Bronchial epithelial cell (primary cell): ENCODE data around the gene CORO2B. TPM values are rescaled to one million over a fixed set of nuclear protein-coding genes. Genes with fewer than 3 reads are reported as not detected.

ENCODE experiments used
- DNase-seq: peaks from one replicate; pipeline ENCODE4 v3.0.0-alpha.2; 2010; ENCODE audit warnings: low read depth
- FAIRE-seq: peaks from 2 replicates; lab custom pipeline; 2011; peaks lifted over from hg19 to GRCh38; lab: Jason Lieb, UNC
- H3K27me3 ChIP-seq: 2 replicates; pipeline ENCODE4 v1.5.1; 2011; ENCODE audit warnings: low read length; ENCODE audit not compliant: control insufficient read depth, insufficient read depth
- H3K36me3 ChIP-seq: 2 replicates; pipeline ENCODE4 v1.5.1; 2011; ENCODE audit warnings: low read length; ENCODE audit not compliant: control insufficient read depth, insufficient read depth
- H3K4me3 ChIP-seq: 2 replicates; pipeline ENCODE4 v1.5.1; 2011; ENCODE audit warnings: mild to moderate bottlenecking, low read depth, low read length, control low read depth
- total RNA-seq: library from RNA; depleted of rRNA; stranded (reverse); fragments of >200 nt; gene quantifications from 2 replicates; pipeline ENCODE4 v1.2.1, GENCODE V29; 2014
- TF ChIP-seq, protein P1 (sequence below): IDR thresholded peaks from 2 replicates; pipeline ENCODE4 v1.5.1; 2011; ENCODE audit warnings: mild to moderate bottlenecking, moderate library complexity, low read length, control low read depth, inconsistent platforms; ENCODE audit not compliant: insufficient read depth, severe bottlenecking

Gene CORO2B
- total RNA-seq, 1 donor from 2014 or later, result under 0.01 TPM

DNA sequence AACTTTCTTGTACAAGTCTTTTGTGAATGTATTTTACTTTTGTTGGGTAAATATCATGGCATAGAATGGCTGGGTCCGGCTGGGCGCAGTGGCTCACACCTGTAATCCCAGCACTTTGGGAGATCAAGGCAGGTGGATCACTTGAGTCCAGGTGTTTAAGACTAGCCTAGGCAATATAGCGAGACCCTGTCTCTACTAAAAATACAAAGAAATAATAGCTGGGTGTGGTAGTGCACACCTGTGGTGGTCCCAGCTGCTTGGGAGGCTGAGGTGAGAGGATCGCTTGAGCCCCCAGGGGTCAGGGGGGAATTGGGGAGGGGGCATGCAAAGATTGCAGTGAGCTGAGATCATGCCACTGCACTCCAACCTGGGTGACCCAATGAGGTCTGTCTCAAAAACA lies 189.0 kb downstream of the CORO2B start:
- Histone ChIP-seq H3K36me3 (no peaks in the 10 kb centered on the region), H3K4me3 (no peak overlapping the region), H3K27me3 (peaks cover 3% of the 10 kb centered on the region)
- no peak for FAIRE-seq
- no peak for DNase-seq
- TF ChIP-seq, protein P1, sequence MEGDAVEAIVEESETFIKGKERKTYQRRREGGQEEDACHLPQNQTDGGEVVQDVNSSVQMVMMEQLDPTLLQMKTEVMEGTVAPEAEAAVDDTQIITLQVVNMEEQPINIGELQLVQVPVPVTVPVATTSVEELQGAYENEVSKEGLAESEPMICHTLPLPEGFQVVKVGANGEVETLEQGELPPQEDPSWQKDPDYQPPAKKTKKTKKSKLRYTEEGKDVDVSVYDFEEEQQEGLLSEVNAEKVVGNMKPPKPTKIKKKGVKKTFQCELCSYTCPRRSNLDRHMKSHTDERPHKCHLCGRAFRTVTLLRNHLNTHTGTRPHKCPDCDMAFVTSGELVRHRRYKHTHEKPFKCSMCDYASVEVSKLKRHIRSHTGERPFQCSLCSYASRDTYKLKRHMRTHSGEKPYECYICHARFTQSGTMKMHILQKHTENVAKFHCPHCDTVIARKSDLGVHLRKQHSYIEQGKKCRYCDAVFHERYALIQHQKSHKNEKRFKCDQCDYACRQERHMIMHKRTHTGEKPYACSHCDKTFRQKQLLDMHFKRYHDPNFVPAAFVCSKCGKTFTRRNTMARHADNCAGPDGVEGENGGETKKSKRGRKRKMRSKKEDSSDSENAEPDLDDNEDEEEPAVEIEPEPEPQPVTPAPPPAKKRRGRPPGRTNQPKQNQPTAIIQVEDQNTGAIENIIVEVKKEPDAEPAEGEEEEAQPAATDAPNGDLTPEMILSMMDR, result no peak

DNA sequence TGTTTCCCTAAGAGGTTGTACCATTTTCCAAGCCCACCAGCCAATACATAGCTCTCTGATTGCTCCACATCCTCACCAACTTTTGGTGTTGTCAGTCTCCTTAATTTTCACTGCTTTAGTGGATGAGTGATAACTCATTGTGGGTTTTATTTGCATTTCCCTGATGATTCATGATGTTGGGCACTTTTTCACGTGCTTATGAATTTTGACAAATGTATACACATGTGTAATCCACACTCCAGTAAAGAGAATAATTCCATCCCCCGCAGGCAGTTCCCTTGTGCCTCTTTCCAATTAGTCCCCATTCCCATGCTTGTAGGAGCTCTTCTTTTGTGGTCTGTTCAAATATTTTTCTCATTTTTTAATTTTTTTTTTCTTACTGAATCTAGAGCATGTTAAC lies 189.5 kb downstream of the CORO2B start:
- DNase-seq, result peak; percentile 86
- FAIRE-seq, result no peak

DNA sequence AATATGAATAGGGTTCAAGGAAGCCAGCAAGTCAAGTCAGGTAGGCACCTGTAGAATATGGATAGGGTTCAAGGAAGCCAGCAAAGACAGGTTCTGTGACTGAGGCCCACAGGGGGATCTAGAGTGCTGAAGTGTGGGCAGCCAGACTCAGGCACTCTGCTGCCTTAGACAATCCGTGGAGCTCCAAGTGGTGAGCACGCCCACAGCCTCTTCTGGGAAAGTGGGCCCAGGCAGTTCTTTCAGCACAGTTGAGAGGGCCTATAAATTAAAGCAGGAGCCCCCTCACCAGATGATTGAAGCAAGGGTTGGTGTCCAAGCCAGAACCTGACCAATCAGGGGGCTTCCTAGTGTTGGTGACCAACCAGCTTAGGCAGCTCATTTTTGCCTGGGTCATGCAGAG lies 190.9 kb downstream of the CORO2B start:
- TF ChIP-seq, protein P1, result no peak

More for the DNA sequence above, 189.5 kb downstream of the CORO2B start:
- H3K4me3 ChIP-seq, result no peak overlapping the region
- TF ChIP-seq, protein P1, result no peak
- H3K36me3 ChIP-seq, result no peaks in the 10 kb centered on the region
- H3K27me3 ChIP-seq, result peaks cover 3% of the 10 kb centered on the region

DNA sequence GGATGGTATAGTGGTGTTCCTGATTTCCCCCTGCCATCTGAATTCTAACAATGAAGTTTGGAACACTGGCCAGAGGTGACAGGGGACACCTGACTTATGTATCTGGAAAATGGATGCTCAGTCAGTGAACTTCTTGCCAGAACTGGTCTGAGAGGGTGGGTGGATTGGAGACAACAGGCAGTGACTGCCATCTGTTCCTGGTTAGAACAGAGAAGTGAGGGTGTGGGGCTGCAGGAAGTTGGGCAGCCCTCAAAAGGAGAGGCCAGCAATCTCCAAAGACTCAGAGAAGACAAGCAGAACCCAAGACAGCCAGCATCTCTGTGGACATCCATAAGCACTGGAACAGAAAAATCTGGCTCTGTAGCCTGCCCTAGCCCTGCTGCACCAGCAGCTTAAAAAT lies 191.4 kb downstream of the CORO2B start:
- Histone ChIP-seq H3K27me3 (peaks cover 3% of the 10 kb centered on the region), H3K36me3 (no peaks in the 10 kb centered on the region), H3K4me3 (no peak overlapping the region)
- TF ChIP-seq, protein P1, result no peak
- FAIRE-seq, result no peak
- no peak for DNase-seq

More for the DNA sequence above, 190.9 kb downstream of the CORO2B start:
- no peaks in the 10 kb centered on the region for H3K36me3 ChIP-seq
- H3K27me3 ChIP-seq, result peaks cover 3% of the 10 kb centered on the region
- DNase-seq (no peak), FAIRE-seq (peak; percentile 23)
- H3K4me3 ChIP-seq, result no peak overlapping the region

DNA sequence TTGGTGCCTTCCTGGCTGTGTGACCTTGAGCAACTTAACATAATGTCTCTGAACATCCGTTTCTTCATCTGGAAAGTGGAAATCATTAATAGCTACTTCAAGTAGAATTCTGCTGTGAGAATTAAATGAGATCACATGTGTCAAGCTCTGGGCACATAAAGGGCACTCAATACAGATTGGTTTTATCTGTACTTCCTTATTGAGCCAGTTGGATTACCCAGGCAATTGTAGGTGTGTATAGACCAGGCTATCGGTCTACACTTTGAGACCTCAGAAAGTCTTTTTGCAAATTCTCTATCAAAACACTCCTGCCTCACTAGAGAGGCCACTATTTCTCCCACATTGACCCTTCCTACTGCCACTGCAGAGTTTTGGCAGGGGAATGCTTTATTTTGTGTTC lies 194.2 kb downstream of the CORO2B start:
- DNase-seq (no peak), FAIRE-seq (no peak)
- peaks cover 2% of the 10 kb centered on the region for H3K36me3 ChIP-seq
- no peak overlapping the region for H3K4me3 ChIP-seq
- TF ChIP-seq, protein P1, result no peak
- H3K27me3 ChIP-seq, result no peaks in the 10 kb centered on the region

DNA sequence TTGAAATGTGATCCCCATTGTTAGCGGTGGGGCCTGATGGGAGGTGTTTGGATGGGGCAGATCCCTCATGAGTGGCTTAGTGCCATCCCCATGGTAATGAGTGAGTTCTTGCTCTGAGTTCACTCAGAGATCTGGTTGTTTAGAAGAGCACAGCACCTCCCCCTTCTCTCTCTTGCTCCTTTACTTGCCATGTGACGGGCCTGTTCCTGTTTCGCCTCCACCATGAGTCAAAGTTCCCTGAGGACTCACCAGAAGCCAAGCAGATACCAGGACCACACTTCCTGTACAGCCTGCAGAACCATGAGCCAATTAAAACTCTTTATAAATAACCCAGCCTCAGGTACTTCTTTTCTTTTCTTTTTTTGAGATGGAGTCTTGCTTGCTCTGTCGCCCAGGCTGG lies 195.3 kb downstream of the CORO2B start:
- H3K27me3 ChIP-seq, result no peaks in the 10 kb centered on the region
- H3K4me3 ChIP-seq, result no peak overlapping the region
- H3K36me3 ChIP-seq, result peaks cover 2% of the 10 kb centered on the region
- TF ChIP-seq, protein P1, result no peak
- FAIRE-seq (no peak), DNase-seq (no peak)
